ENCODE data around the gene MAGI3. TPM values are rescaled to one million over a fixed set of nuclear protein-coding genes. Genes with fewer than 3 reads are reported as not detected.

The MAGI3 gene
- total and polyA plus RNA-seq, 12 donors = 3.3 to 17.6 (median 11.8) TPM

DNA sequence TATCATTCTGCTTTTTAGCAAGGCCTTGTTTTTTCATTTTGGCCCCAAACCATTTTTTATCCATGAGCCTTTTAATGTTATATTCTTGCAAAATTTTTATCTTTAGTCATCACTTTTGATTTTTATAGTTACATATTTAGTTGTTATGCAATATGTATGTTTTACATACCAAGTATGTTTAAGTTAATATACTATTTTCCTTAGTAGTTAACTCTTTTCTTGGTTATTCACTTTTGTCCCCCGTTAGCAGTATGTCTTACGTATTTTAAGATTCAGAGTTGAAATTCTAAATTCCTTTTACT is 44.5 kb downstream of the MAGI3 start:
- H3K27me3 ChIP-seq = no peaks in the 10 kb centered on the region
- intact Hi-C loops (cut with DNase I) = no loop called here
- H3K27ac ChIP-seq = no peak overlapping the region
- H3K4me1 ChIP-seq (replicated peaks in 1 of 2) = peaks cover under 1 to 5% of the 10 kb centered on the region in 2 donors
- no peaks in the 10 kb centered on the region for H3K9me3 ChIP-seq (replicated peaks in 1 of 3)
- no peak for DNase-seq
- no peak overlapping the region for H3K4me3 ChIP-seq
- 96 to 98% (median 97%) methylated on average over 2 of the region's 2 CpGs for WGBS, 4 donors
- TF ChIP-seq, protein P1, sequence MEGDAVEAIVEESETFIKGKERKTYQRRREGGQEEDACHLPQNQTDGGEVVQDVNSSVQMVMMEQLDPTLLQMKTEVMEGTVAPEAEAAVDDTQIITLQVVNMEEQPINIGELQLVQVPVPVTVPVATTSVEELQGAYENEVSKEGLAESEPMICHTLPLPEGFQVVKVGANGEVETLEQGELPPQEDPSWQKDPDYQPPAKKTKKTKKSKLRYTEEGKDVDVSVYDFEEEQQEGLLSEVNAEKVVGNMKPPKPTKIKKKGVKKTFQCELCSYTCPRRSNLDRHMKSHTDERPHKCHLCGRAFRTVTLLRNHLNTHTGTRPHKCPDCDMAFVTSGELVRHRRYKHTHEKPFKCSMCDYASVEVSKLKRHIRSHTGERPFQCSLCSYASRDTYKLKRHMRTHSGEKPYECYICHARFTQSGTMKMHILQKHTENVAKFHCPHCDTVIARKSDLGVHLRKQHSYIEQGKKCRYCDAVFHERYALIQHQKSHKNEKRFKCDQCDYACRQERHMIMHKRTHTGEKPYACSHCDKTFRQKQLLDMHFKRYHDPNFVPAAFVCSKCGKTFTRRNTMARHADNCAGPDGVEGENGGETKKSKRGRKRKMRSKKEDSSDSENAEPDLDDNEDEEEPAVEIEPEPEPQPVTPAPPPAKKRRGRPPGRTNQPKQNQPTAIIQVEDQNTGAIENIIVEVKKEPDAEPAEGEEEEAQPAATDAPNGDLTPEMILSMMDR (IDR thresholded peaks at IDR 0.05) = no peak
- no peak for TF ChIP-seq POLR2A (IDR thresholded peaks at IDR 0.05)
- no peaks in the 10 kb centered on the region for H3K36me3 ChIP-seq (replicated peaks in 1 of 2)

DNA sequence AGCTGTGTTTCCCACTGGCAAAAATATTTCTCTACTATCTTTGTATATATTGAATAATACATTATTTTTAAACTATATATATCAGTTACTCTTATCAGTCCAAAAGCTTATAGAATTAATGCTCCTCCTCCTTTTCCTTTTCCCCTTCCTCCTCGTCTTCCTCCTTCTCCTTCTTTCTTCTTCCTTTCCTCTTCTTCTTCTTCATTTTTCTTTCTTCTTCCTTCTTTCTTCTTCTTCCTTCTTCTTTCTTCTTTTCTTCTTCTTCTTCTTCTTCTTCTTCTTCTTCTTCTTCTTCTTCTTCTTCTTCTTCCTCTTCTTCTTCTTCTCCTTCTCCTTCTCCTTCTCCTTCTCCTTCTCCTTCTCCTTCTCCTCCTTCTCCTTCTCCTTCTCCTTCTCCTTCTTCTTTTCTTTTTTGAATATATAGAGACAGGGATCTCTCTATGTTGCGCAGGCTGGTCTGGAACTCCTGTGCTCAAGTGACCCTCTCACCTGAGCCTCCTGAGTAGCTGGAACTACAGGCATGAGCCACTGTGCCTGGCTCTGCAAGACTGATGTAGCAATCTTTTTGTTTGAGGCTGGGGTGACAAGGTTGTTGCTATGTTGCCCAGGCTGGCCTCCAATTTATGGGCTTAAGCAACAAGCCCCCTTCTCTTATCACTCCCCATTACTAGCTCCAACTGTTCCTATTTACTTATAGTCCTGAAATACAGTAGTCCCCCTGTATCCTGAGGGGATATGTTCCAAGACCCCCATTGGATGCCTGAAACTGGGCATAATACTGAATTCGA is 47.4 kb downstream of the MAGI3 start:
- intact Hi-C loops (cut with DNase I) = no loop called here
- DNase-seq = no peak

DNA sequence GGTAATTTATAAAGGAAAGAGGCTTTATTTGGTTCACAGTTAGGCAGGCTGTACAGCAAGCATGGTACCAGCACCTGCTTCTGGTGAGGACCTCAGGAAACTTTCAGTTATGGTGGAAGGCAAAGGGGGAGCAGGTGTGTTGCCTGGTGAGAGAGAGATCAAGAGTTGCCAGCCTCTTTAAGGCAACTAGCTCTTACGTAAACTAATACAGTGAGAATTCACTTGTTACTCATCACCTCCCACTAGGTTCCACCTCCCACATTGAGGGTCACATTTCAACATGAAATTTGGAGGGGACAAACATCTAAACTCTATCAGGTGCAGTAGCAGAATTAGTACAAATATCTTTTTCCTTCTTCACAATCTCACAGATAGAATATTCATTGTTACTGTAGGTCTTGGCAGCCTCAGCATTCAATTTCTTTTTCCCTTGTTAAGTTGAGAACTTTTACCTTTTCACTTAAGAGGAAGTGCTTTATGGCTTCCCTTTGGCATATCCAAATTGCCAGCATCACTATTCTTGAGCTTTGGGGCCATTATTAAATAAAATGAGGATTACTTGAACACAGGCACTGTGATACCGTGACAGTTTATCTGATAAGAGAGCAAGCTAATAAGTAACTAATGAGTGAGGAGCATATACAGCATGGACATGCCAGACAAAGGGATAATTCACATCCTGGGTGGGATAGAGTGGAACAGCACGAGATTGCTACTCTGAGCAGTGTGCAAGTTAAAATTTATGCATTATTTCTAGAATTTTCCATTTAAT is 48.4 kb downstream of the MAGI3 start:
- Histone ChIP-seq H3K27me3 (no peaks in the 10 kb centered on the region), H3K4me1 (replicated peaks in 1 of 2) (peaks cover 0 to 5% of the 10 kb centered on the region in 2 donors), H3K27ac (no peak overlapping the region), H3K36me3 (replicated peaks in 1 of 2) (no peaks in the 10 kb centered on the region), H3K4me3 (no peak overlapping the region), H3K9me3 (replicated peaks in 1 of 3) (no peaks in the 10 kb centered on the region)
- intact Hi-C loops (cut with DNase I) = no loop called here
- TF ChIP-seq, protein P1 (IDR thresholded peaks at IDR 0.05) = no peak
- no peak for TF ChIP-seq POLR2A (IDR thresholded peaks at IDR 0.05)
- 89 to 95% (median 91%) methylated on average over 3 of the region's 3 CpGs for WGBS, 4 donors
- DNase-seq = no peak

More for the DNA sequence above, 47.4 kb downstream of the MAGI3 start:
- Histone ChIP-seq H3K27ac (no peak overlapping the region), H3K9me3 (replicated peaks in 1 of 3) (no peaks in the 10 kb centered on the region), H3K36me3 (replicated peaks in 1 of 2) (no peaks in the 10 kb centered on the region), H3K4me3 (no peak overlapping the region), H3K4me1 (replicated peaks in 1 of 2) (peaks cover 0 to 5% of the 10 kb centered on the region in 2 donors), H3K27me3 (no peaks in the 10 kb centered on the region)
- no peak for TF ChIP-seq POLR2A (IDR thresholded peaks at IDR 0.05)
- TF ChIP-seq, protein P1 (IDR thresholded peaks at IDR 0.05) = no peak
- WGBS, 4 donors = 88 to 95% (median 90%) methylated on average over 3 of the region's 3 CpGs

DNA sequence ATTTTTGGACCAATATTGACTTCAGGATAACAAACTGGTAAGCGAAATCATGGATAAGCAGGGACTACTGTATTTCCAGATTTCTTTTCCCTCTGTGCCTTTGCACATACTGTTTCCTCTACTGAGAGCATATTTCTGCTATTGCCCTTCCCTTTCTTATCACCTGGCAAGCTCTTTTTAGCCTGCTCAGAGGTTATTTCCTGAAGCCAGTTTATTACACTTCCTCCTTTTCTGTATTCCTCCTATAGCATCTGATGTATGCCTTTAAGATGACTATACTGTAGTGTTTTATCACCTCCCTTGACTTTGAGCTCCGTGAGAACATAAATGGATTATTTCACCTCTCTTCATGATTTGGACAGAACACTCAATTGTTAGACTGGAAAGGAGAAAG is 49.0 kb downstream of the MAGI3 start:
- no peak for TF ChIP-seq POLR2A (IDR thresholded peaks at IDR 0.05)
- TF ChIP-seq, protein P1 (IDR thresholded peaks at IDR 0.05) = no peak
- whole genome bisulfite sequencing, 4 donors = 85 to 92% (median 87%) methylated on average over 2 of the region's 2 CpGs

More for the DNA sequence above, 49.0 kb downstream of the MAGI3 start:
- Histone ChIP-seq H3K4me3 (no peak overlapping the region), H3K4me1 (replicated peaks in 1 of 2) (peaks cover 0 to 5% of the 10 kb centered on the region in 2 donors), H3K27ac (no peak overlapping the region), H3K27me3 (no peaks in the 10 kb centered on the region), H3K36me3 (replicated peaks in 1 of 2) (no peaks in the 10 kb centered on the region), H3K9me3 (replicated peaks in 1 of 3) (no peaks in the 10 kb centered on the region)
- DNase-seq = no peak
- intact Hi-C loops (cut with DNase I) = no loop called here

Measured in adrenal gland (tissue), 12 donors.